T-helper 17 cell (primary cell): ENCODE results near the gene POLK. TPM values are rescaled to one million over a fixed set of nuclear protein-coding genes. Genes with fewer than 3 reads are reported as not detected.
A peak's percentile ranks its signal among the peaks of the same experiment; 100 is the strongest.
"Not testable (repeated sequence)": the region's sequence is repeated elsewhere in the genome, so short reads cannot be mapped to it uniquely, and the experiment has no call there.

Source experiments
- ATAC-seq: fragments of 150-1000 bp; cut with Tn5 transposase; 2 replicates; pipeline ENCODE4 v1.10.0; 2021; ENCODE audit warnings: mild to moderate bottlenecking, moderate library complexity
- DNase-seq, 3 donors: peaks; one replicate each; pipeline versions ENCODE4 v3.0.0 to v3.0.0-alpha.2; 2020 to 2021
- H3K9me3 ChIP-seq: one replicate; pipeline ENCODE4 v1.7.0; 2013; ENCODE audit warnings: low read length, mild to moderate bottlenecking; ENCODE audit not compliant: control insufficient read depth, poor library complexity, severe bottlenecking
- H3K27ac Mint-ChIP-seq: one replicate; pipeline ENCODE4 v1.8.0; 2022; ENCODE audit warnings: mild to moderate bottlenecking, moderate library complexity, mixed read lengths
- H3K27me3 Mint-ChIP-seq: one replicate; pipeline ENCODE4 v1.8.0; 2022; ENCODE audit warnings: mixed read lengths
- H3K36me3 Mint-ChIP-seq: one replicate; pipeline ENCODE4 v1.8.0; 2022; ENCODE audit warnings: low read depth, mixed read lengths
- H3K4me1 Mint-ChIP-seq: one replicate; pipeline ENCODE4 v1.8.0; 2022; ENCODE audit warnings: mild to moderate bottlenecking, mixed read lengths
- H3K4me3 Mint-ChIP-seq: one replicate; pipeline ENCODE4 v1.8.0; 2022; ENCODE audit warnings: mild to moderate bottlenecking, moderate library complexity, mixed read lengths
- total RNA-seq, 4 donors: library from RNA in 2 of 4; stranded (reverse) in 2 of 4; gene quantifications; one replicate each; pipeline ENCODE4 v1.2.3 and lab custom pipeline; 2022 to 2026

Gene POLK
- total RNA-seq, 2 donors from 2014 or later, result 18.8 to 23.4 TPM

GRCh38 chr5:75514323-75514722 lies 2.6 kb downstream of the POLK start:
- H3K36me3 Mint-ChIP-seq, result no peaks in the 10 kb centered on the region
- H3K27me3 Mint-ChIP-seq, result no peaks in the 10 kb centered on the region
- no peak overlapping the region for H3K4me3 Mint-ChIP-seq
- DNase-seq (no peak), ATAC-seq (no peak)
- no peak overlapping the region for H3K27ac Mint-ChIP-seq
- H3K4me1 Mint-ChIP-seq, result peaks cover 43% of the 10 kb centered on the region
- H3K9me3 ChIP-seq, result no peaks in the 10 kb centered on the region

DNA sequence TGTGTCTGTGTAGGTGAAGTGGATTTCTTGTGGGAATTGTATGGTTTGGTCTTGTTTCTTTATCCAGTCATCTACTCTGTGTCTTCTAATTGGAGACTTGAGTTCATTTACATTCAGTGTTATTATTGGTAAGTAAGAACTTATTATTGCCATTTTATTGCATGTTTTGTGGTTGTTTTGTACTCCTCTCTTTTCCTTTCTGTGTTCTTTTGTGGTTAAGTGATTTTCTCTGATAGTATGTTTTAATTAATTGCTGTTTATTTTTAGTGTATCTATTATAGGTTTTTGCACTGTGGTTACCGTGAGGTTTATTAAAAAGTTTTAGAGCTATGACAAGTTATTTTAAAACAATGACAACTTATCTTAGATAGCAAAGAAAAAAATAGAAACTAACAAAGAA lies 8.1 kb downstream of the POLK start:
- Mint-ChIP-seq H3K27ac (no peak overlapping the region), H3K36me3 (peaks cover 3% of the 10 kb centered on the region), H3K4me3 (no peak overlapping the region), H3K4me1 (peaks cover 33% of the 10 kb centered on the region), H3K27me3 (no peaks in the 10 kb centered on the region)
- ATAC-seq (no peak), DNase-seq (no peak)
- no peaks in the 10 kb centered on the region for H3K9me3 ChIP-seq

DNA sequence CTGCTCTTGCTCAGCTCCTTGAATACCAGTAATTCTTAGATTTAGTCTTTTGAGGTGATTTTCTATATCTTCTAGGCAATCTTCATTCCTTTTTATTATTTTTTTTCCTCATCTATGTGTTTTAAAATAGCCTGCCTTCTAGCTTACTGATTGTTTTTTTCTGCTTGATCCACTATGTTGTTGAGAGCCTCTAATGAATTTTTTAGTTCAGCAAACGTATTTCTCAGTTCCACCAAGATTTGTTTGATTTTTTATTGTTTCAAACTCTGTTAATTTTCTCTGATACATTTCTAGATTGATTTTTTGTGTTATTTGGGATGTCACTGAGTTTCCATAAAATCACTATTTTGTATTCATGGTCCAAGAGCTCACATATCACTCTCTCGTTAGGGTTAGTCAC lies 9.5 kb downstream of the POLK start:
- Mint-ChIP-seq H3K36me3 (peaks cover 3% of the 10 kb centered on the region), H3K4me3 (no peak overlapping the region), H3K27me3 (no peaks in the 10 kb centered on the region), H3K27ac (no peak overlapping the region), H3K4me1 (peaks cover 41% of the 10 kb centered on the region)
- H3K9me3 ChIP-seq, result no peaks in the 10 kb centered on the region
- ATAC-seq (no peak), DNase-seq (no peak)

- Mint-ChIP-seq H3K36me3 (peaks cover 3% of the 10 kb centered on the region), H3K27me3 (no peaks in the 10 kb centered on the region), H3K4me1 (peaks cover 37% of the 10 kb centered on the region), H3K27ac (no peak overlapping the region), H3K4me3 (no peak overlapping the region)
- ATAC-seq, result no peak
- DNase-seq, result no peak
- H3K9me3 ChIP-seq, result no peaks in the 10 kb centered on the region
Observed at GRCh38 chr5:75522025-75522424, 10.3 kb downstream of the POLK start.

GRCh38 chr5:75522542-75522941 lies 10.9 kb downstream of the POLK start:
- no peak for ATAC-seq
- no peak overlapping the region for H3K4me3 Mint-ChIP-seq

DNA sequence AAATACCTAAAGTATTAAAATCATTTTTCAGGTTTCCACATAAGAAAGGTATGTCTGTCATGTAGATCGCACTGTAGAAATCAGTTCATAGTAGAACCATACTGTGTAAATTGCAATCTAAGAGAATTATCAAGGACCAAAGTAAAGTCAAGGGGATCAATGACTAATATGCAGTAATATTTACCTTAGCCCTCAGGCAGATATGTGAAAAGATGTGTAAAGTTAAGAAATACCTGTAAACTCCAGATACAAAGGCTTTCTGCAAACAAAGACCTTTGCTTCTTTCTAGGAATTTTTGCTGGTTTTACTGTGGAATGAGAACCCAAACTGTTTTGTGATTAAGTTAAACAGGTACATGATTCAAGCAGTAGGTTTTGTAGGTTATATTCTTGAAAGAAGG lies 11.6 kb downstream of the POLK start:
- no peaks in the 10 kb centered on the region for H3K27me3 Mint-ChIP-seq
- peaks cover 3% of the 10 kb centered on the region for H3K36me3 Mint-ChIP-seq
- DNase-seq (no peak), ATAC-seq (no peak)
- peaks cover 29% of the 10 kb centered on the region for H3K4me1 Mint-ChIP-seq
- no peak overlapping the region for H3K4me3 Mint-ChIP-seq
- H3K9me3 ChIP-seq, result no peaks in the 10 kb centered on the region
- peak overlapping the region; percentile 74 for H3K27ac Mint-ChIP-seq

More at GRCh38 chr5:75522542-75522941, 10.9 kb downstream of the POLK start:
- peaks cover 35% of the 10 kb centered on the region for H3K4me1 Mint-ChIP-seq
- no peak for DNase-seq
- H3K36me3 Mint-ChIP-seq, result peaks cover 3% of the 10 kb centered on the region
- H3K27me3 Mint-ChIP-seq, result no peaks in the 10 kb centered on the region
- H3K27ac Mint-ChIP-seq, result no peak overlapping the region
- no peaks in the 10 kb centered on the region for H3K9me3 ChIP-seq

DNA sequence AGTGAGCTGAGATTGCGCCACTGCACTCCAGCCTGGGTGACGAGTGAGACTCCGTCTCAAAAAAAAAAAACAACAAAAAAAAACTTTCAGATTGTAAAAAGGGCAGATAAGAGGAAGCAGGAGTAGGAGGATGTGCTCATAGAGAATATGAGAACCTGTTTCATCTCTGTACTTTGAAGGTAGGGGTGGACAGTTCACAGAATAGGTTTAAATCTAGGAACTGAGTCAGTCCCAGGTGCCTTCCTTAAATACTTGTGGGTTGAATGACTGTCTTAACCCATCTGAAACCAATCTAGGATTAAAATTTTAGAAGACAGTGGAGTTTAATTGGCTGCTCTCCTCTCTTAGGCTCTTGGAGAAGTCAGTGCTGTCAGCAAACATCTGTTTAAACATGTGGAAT lies 12.4 kb downstream of the POLK start:
- peaks cover 3% of the 10 kb centered on the region for H3K36me3 Mint-ChIP-seq
- DNase-seq, result no peak
- H3K9me3 ChIP-seq, result no peaks in the 10 kb centered on the region
- ATAC-seq, result peak; percentile 28
- peaks cover 27% of the 10 kb centered on the region for H3K4me1 Mint-ChIP-seq
- H3K27ac Mint-ChIP-seq, result peak overlapping the region; percentile 74
- no peak overlapping the region for H3K4me3 Mint-ChIP-seq
- H3K27me3 Mint-ChIP-seq, result no peaks in the 10 kb centered on the region

- Mint-ChIP-seq H3K4me3 (no peak overlapping the region), H3K27ac (peak overlapping the region; percentile 74), H3K27me3 (no peaks in the 10 kb centered on the region), H3K4me1 (peaks cover 24% of the 10 kb centered on the region), H3K36me3 (peaks cover 3% of the 10 kb centered on the region)
- no peaks in the 10 kb centered on the region for H3K9me3 ChIP-seq
- DNase-seq (no peak), ATAC-seq (no peak)
Observed at GRCh38 chr5:75524591-75524990, 12.9 kb downstream of the POLK start.

- H3K9me3 ChIP-seq, result no peaks in the 10 kb centered on the region
- Mint-ChIP-seq H3K36me3 (peaks cover 3% of the 10 kb centered on the region), H3K4me3 (no peak overlapping the region), H3K27ac (peak overlapping the region; percentile 74), H3K4me1 (peaks cover 22% of the 10 kb centered on the region), H3K27me3 (no peaks in the 10 kb centered on the region)
- no peak for ATAC-seq
- no peak for DNase-seq
Observed at GRCh38 chr5:75525344-75525743, 13.7 kb downstream of the POLK start.

GRCh38 chr5:75526070-75526469 lies 14.4 kb downstream of the POLK start:
- no peaks in the 10 kb centered on the region for H3K9me3 ChIP-seq
- H3K27ac Mint-ChIP-seq, result no peak overlapping the region

GRCh38 chr5:75529185-75529584 lies 17.5 kb downstream of the POLK start:
- no peak overlapping the region for H3K27ac Mint-ChIP-seq
- H3K4me3 Mint-ChIP-seq, result no peak overlapping the region
- H3K36me3 Mint-ChIP-seq, result peaks cover 4% of the 10 kb centered on the region
- DNase-seq, result no peak
- H3K4me1 Mint-ChIP-seq, result peaks cover 18% of the 10 kb centered on the region
- H3K27me3 Mint-ChIP-seq, result no peaks in the 10 kb centered on the region
- H3K9me3 ChIP-seq, result no peaks in the 10 kb centered on the region
- no peak for ATAC-seq

More at GRCh38 chr5:75526070-75526469, 14.4 kb downstream of the POLK start:
- H3K27me3 Mint-ChIP-seq, result no peaks in the 10 kb centered on the region
- ATAC-seq (no peak), DNase-seq (no peak)
- no peaks in the 10 kb centered on the region for H3K36me3 Mint-ChIP-seq
- peaks cover 22% of the 10 kb centered on the region for H3K4me1 Mint-ChIP-seq
- H3K4me3 Mint-ChIP-seq, result no peak overlapping the region

DNA sequence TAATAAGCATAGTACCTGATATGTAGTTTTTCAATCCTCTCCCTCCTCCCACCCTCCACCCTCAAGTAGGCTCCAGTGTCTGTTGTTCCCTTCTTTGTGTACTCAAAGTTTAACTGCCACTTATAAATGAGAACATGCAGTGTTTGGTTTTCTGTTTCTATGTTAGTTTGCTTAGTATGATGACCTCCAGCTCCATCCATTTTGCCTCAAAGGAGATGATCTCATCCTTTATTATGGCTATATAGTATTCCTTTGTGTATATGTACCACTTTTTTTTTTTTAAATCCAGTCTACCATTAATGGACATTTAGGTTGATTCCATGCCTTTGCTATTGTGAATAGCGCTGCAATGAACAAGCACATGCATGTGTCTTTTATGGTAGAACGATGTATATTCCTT lies 20.5 kb downstream of the POLK start:
- ATAC-seq (no peak), DNase-seq (no peak)
- H3K9me3 ChIP-seq, result peaks cover 4% of the 10 kb centered on the region
- Mint-ChIP-seq H3K27me3 (no peaks in the 10 kb centered on the region), H3K4me3 (no peak overlapping the region), H3K27ac (no peak overlapping the region), H3K4me1 (peaks cover 9% of the 10 kb centered on the region), H3K36me3 (peaks cover 10% of the 10 kb centered on the region)

DNA sequence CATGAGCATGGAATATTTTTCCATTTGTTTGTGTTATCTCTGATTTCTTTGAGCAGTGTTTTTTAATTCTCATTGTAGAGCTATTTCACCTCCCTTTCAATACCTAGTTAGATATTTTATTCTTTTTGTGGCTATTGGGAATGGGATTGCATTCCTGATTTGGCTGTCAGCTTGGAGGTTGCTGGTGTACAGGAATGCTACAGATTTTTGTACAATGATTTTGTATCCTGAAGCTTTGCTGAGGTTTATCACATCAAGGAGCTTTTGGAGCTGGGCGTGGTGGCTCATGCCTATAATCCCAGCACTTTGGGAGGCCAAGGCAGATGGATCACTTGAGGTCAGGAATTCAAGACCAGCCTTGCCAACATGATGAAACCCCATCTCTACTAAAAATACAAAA lies 22.0 kb downstream of the POLK start:
- not testable (repeated sequence) for H3K27me3 Mint-ChIP-seq, H3K27ac Mint-ChIP-seq, DNase-seq, ATAC-seq, H3K9me3 ChIP-seq, H3K4me3 Mint-ChIP-seq
- Mint-ChIP-seq H3K4me1 (peaks cover 11% of the 10 kb centered on the region), H3K36me3 (peaks cover 10% of the 10 kb centered on the region)

DNA sequence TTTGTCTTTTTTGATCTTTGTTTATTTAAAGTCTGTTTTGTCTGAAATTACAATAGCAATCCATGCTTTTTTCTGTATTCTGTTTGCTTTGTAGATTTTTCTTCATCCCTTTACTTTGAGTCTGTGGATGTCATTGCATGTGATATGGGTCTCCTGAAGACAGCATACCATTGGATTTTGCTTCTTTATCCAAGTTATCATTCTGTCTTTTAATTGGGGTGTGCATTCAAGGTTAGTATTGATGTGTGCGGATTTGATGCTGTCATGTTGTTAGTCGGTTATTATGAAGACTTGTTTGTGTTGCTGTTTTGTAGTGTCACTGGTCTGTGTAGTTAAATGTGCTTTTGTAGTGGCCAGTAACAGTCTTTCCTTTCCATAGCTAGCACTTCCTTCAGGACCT lies 23.0 kb downstream of the POLK start:
- H3K4me3 Mint-ChIP-seq, result no peak overlapping the region
- H3K27ac Mint-ChIP-seq, result no peak overlapping the region
- peaks cover 8% of the 10 kb centered on the region for H3K4me1 Mint-ChIP-seq
- ATAC-seq, result no peak
- peaks cover 10% of the 10 kb centered on the region for H3K36me3 Mint-ChIP-seq
- peaks cover 4% of the 10 kb centered on the region for H3K9me3 ChIP-seq
- DNase-seq, result no peak
- no peaks in the 10 kb centered on the region for H3K27me3 Mint-ChIP-seq
